Lung (tissue), 12 donors: ENCODE measurements around the gene GNA12. TPM values are rescaled to one million over a fixed set of nuclear protein-coding genes. Genes with fewer than 3 reads are reported as not detected.
"Not testable (repeated sequence)": the region's sequence is repeated elsewhere in the genome, so short reads cannot be mapped to it uniquely, and the experiment has no call there.

Experiments
- ATAC-seq: fragments of 200-7000 bp; cut with Tn5 transposase; one replicate; pipeline ENCODE4 v1.9.1; 2020; ENCODE audit warnings: moderate number of reproducible peaks; ENCODE audit not compliant: insufficient read depth, low FRiP score
- DNase-seq, 3 donors: peaks; one replicate each; pipeline ENCODE4 v3.0.0-alpha.2; 2013 to 2017
- H3K27ac ChIP-seq, 2 donors: one replicate each; pipeline ENCODE4 v1.5.1; 2013; ENCODE audit warnings: mild to moderate bottlenecking in 2 of 2, moderate library complexity in 2 of 2, control low read depth in 1 of 2, inconsistent platforms in 1 of 2, low read depth in 1 of 2, low read length in 1 of 2
- H3K27me3 ChIP-seq, 3 donors: one replicate each; pipeline ENCODE4 v1.5.1; 2013; ENCODE audit warnings: low read length in 2 of 3; ENCODE audit not compliant: control insufficient read depth in 3 of 3, insufficient read depth in 3 of 3
- H3K36me3 ChIP-seq, 4 donors: one replicate each; pipeline ENCODE4 v1.5.1; 2013; ENCODE audit warnings: low read length in 4 of 4, mild to moderate bottlenecking in 1 of 4, moderate library complexity in 1 of 4; ENCODE audit not compliant: control insufficient read depth in 4 of 4, insufficient read depth in 4 of 4
- H3K4me1 ChIP-seq, 5 donors: one replicate each; pipeline ENCODE4 v1.5.1; 2013; ENCODE audit warnings: low read length in 5 of 5, mild to moderate bottlenecking in 2 of 5, moderate library complexity in 1 of 5; ENCODE audit not compliant: control insufficient read depth in 5 of 5, insufficient read depth in 5 of 5
- H3K4me3 ChIP-seq: one replicate; pipeline ENCODE4 v1.5.1; 2013; ENCODE audit warnings: mild to moderate bottlenecking, control low read depth, moderate library complexity
- H3K9ac ChIP-seq, 2 donors: one replicate each; pipeline ENCODE4 v1.5.1; 2013; ENCODE audit warnings: low read length in 2 of 2, control low read depth in 1 of 2; ENCODE audit not compliant: insufficient read depth in 1 of 2
- H3K9me3 ChIP-seq, 4 donors: one replicate each; pipeline ENCODE4 v1.5.1; 2013; ENCODE audit warnings: low read length in 3 of 4, mild to moderate bottlenecking in 1 of 4, moderate library complexity in 1 of 4; ENCODE audit not compliant: control insufficient read depth in 4 of 4, insufficient read depth in 3 of 4
- CTCF ChIP-seq: IDR thresholded peaks from 2 replicates; pipeline ENCODE4 v1.5.1; 2012; ENCODE audit warnings: mild to moderate bottlenecking; ENCODE audit errors: control extremely low read depth, extremely low read depth
- WGBS, 2 donors: extraction: QIAGEN DNeasy Blood & Tissue Kit; methylation state at CpG; one replicate each; pipeline ENCODE4 v1.1.7; 2013; 5-methylcytosine and 5-hydroxymethylcytosine counted together
- polyA plus RNA-seq, 2 donors: library from polyadenylated mRNA; stranded (reverse); fragments of 200-250 nt; gene quantifications; one replicate each; pipeline ENCODE4 v1.2.1, GENCODE V29; 2013
- total RNA-seq, 2 donors: library from RNA; depleted of rRNA in 1 of 2; stranded (reverse); fragments of >200 nt in 1 of 2; gene quantifications; one replicate each; pipeline ENCODE4 v1.2.1, GENCODE V29; 2014 to 2021
- donor health status: control.
- donor health status: control.
- donor health status: Bipolar disorder and iron deficiency.
- donor health status: healthy.
- donor health status: DM: yes; HTN: yes; CAD: no.

The GNA12 gene
- total and polyA plus RNA-seq, 4 donors = 11.0 to 51.9 (median 33.5) TPM

DNA sequence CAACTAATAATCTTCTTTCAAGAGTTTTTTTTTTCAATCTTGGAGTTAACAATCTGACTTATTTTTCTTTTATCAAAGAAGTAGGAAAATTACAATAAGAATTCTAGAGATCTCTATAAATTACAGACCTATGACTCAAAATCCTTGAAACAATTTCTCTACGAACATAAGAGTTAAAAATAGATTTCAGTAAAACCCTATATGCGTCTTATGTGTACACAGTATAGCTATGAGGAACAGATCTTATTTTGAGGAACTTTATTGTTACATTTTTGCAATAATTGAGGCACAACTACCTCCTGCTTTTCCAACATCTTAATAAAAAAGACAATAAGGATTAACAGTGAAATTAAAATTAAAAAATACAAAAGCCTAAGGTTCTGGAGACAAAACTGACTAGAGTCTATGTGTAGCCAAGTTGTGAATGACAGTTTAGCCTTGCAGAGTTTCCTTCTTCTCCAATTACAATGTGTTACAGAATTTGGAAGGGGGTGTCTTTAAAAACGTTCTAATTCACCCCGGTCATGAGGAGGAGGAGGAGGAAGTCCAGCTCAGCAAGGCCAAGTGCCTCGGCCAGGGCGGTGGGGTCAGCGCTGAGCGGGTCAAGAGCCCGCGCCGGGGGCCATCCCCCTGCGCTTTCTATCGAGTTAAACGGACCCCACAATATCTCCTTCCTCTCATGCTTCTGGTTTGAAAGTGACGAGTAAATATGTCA, 115.6 kb downstream of the GNA12 start:
- H3K4me3 ChIP-seq = no peak overlapping the region
- H3K4me1 ChIP-seq = peaks cover 4 to 26% (median 19%) of the 10 kb centered on the region in 5 donors
- H3K36me3 ChIP-seq = peaks cover 6 to 24% (median 15%) of the 10 kb centered on the region in 4 donors
- no peak for TF ChIP-seq CTCF
- ATAC-seq (no peak), DNase-seq (peak in 1 of 3 donors; percentile 41)
- no peak overlapping the region for H3K27ac ChIP-seq
- 40 to 60% methylated on average over 15 of the region's 15 CpGs for WGBS, 2 donors
- H3K9ac ChIP-seq = no peak overlapping the region
- H3K27me3 ChIP-seq = no peaks in the 10 kb centered on the region
- peaks cover 0 to 3% (median 0%) of the 10 kb centered on the region in 4 donors for H3K9me3 ChIP-seq

DNA sequence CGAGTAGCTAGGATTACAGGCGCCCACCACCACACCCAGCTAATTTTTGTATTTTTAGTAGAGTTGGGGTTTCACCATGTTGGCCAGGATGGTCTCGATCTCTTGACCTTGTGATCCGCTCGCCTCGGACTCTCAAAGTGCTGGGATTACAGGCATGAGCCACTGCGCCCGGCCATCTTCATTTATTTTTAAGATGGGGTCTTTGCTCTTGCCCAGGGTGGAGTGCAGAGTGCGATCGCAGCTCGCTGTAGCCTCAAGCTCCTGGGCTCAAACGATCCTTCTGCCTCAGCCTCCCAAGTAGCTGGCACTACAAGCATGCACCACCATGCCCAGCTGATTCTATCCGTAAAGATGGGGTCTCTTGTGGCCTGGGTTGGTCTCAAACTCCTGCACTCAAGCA, 116.9 kb downstream of the GNA12 start:
- not testable (repeated sequence) for H3K4me3 ChIP-seq, ATAC-seq, H3K9ac ChIP-seq, H3K27ac ChIP-seq, H3K9me3 ChIP-seq, H3K27me3 ChIP-seq, DNase-seq
- Histone ChIP-seq H3K36me3 (peaks cover 8 to 26% (median 15%) of the 10 kb centered on the region in 4 donors), H3K4me1 (peaks cover 0 to 26% (median 14%) of the 10 kb centered on the region in 5 donors)
- WGBS, 2 donors = 83 to 88% methylated on average over 13 of the region's 13 CpGs

GRCh38 chr7:2726316-2727018, 117.6 kb downstream of the GNA12 start:
- no peak for TF ChIP-seq CTCF
- peaks cover 8 to 26% (median 15%) of the 10 kb centered on the region in 4 donors for H3K36me3 ChIP-seq

More at GRCh38 chr7:2726316-2727018, 117.6 kb downstream of the GNA12 start:
- 91 to 93% methylated on average over 18 of the region's 18 CpGs for WGBS, 2 donors
- ATAC-seq (no peak), DNase-seq (no peak)
- peaks cover 0 to 26% (median 14%) of the 10 kb centered on the region in 5 donors for H3K4me1 ChIP-seq
- no peak overlapping the region for H3K4me3 ChIP-seq
- no peak overlapping the region for H3K27ac ChIP-seq
- peaks cover 0 to 3% (median 0%) of the 10 kb centered on the region in 4 donors for H3K9me3 ChIP-seq
- H3K9ac ChIP-seq = no peak overlapping the region
- H3K27me3 ChIP-seq = no peaks in the 10 kb centered on the region
